Keratinocyte (primary cell): Measurements from ENCODE around the gene PDZD7. TPM values are rescaled to one million over a fixed set of nuclear protein-coding genes. Genes with fewer than 3 reads are reported as not detected.

ENCODE experiments used
- DNase-seq: peaks from one replicate; pipeline ENCODE4 v3.0.0-alpha.2; 2011; ENCODE audit warnings: low read depth, missing footprints, low spot score
- FAIRE-seq: peaks from 2 replicates; lab custom pipeline; 2011; peaks lifted over from hg19 to GRCh38; lab: Jason Lieb, UNC
- H2AFZ ChIP-seq: 2 replicates; pipeline ENCODE4 v1.6.0; 2012; ENCODE audit warnings: low read length, control low read depth, inconsistent platforms; ENCODE audit not compliant: control insufficient read depth
- H3K27ac ChIP-seq: 2 replicates; pipeline ENCODE4 v1.5.1; 2011; ENCODE audit warnings: low read length; ENCODE audit not compliant: control insufficient read depth, insufficient read depth
- H3K27me3 ChIP-seq: 3 replicates; pipeline ENCODE4 v1.6.0; 2011; ENCODE audit warnings: low read length; ENCODE audit not compliant: control insufficient read depth, insufficient read depth; ENCODE audit errors: extremely low read depth
- H3K36me3 ChIP-seq, 2 experiments: 2 replicates in 1 of 2; 3 replicates in 1 of 2; pipeline ENCODE4 v1.5.1; 2011; ENCODE audit warnings: low read length in 2 of 2, mild to moderate bottlenecking in 1 of 2; ENCODE audit not compliant: control insufficient read depth in 2 of 2, insufficient read depth in 2 of 2; ENCODE audit errors: extremely low read depth in 1 of 2
- H3K4me1 ChIP-seq: 3 replicates; pipeline ENCODE4 v1.5.1; 2011; ENCODE audit warnings: low read length; ENCODE audit not compliant: control insufficient read depth, insufficient read depth; ENCODE audit errors: extremely low read depth
- H3K4me2 ChIP-seq: 3 replicates; pipeline ENCODE4 v1.6.0; 2011; ENCODE audit warnings: low read depth, low read length; ENCODE audit not compliant: control insufficient read depth, insufficient read depth; ENCODE audit errors: extremely low read depth
- H3K4me3 ChIP-seq, 3 experiments: fragments of 200-600 bp in 1 of 3; sonication (generic) in 1 of 3; 2 replicates in 2 of 3; 3 replicates in 1 of 3; pipeline ENCODE4 v1.5.1; 2011 to 2016; ENCODE audit warnings: low read length in 3 of 3, mild to moderate bottlenecking in 3 of 3, control low read depth in 2 of 3, inconsistent platforms in 1 of 3, low read depth in 1 of 3, mixed read lengths in 1 of 3, mixed run types in 1 of 3, moderate library complexity in 1 of 3; ENCODE audit not compliant: control insufficient read depth in 2 of 3, insufficient read depth in 2 of 3; ENCODE audit errors: extremely low read depth in 1 of 3
- H3K79me2 ChIP-seq: 2 replicates; pipeline ENCODE4 v1.6.0; 2012; ENCODE audit warnings: low read length; ENCODE audit not compliant: control insufficient read depth, insufficient read depth
- H3K9ac ChIP-seq: 3 replicates; pipeline ENCODE4 v1.6.0; 2011; ENCODE audit warnings: low read length; ENCODE audit not compliant: control insufficient read depth, insufficient read depth; ENCODE audit errors: extremely low read depth
- H3K9me1 ChIP-seq: 3 replicates; pipeline ENCODE4 v1.6.0; 2011; ENCODE audit warnings: low read length; ENCODE audit not compliant: control insufficient read depth, insufficient read depth; ENCODE audit errors: extremely low read depth
- H3K9me3 ChIP-seq: 2 replicates; pipeline ENCODE4 v1.5.1; 2012; ENCODE audit warnings: low read depth, low read length; ENCODE audit not compliant: control insufficient read depth
- H4K20me1 ChIP-seq: 3 replicates; pipeline ENCODE4 v1.6.0; 2011; ENCODE audit warnings: low read length; ENCODE audit not compliant: control insufficient read depth, insufficient read depth; ENCODE audit errors: extremely low read depth
- CTCF ChIP-seq, 3 experiments: IDR thresholded peaks in 1 of 3; conservative IDR thresholded peaks in 1 of 3; optimal IDR thresholded peaks in 1 of 3; 2 replicates in 2 of 3; 3 replicates in 1 of 3; pipeline versions ENCODE3 to v1.5.1; 2011; ENCODE audit warnings: low read length in 3 of 3, mild to moderate bottlenecking in 3 of 3, moderate library complexity in 2 of 3, control low read depth in 1 of 3, inconsistent platforms in 1 of 3; ENCODE audit not compliant: insufficient read depth in 2 of 3; ENCODE audit errors: extremely low read depth in 1 of 3
- EZH2 ChIP-seq: IDR thresholded peaks from one replicate; pipeline ENCODE4 v1.6.1; 2012; ENCODE audit warnings: inconsistent platforms, mild to moderate bottlenecking, low read length, moderate library complexity
- dilution Hi-C: fragments of 300-500 bp; cut with MboI; formaldehyde crosslinking; loops from one replicate; pipeline ENCODE4 v1.7.0; 2020; ENCODE audit warnings: low sequenced_read_pairs; ENCODE audit not compliant: extremely low pct_ligation_motif_present
- polyA plus RNA-seq, 5 experiments: library from polyadenylated mRNA; depleted of rRNA in 3 of 5; stranded (reverse) in 3 of 5; stranded (forward) in 1 of 5; unstranded in 1 of 5; fragments of >200 nt; gene quantifications; 1 replicate in 1 of 5; 2 replicates in 3 of 5; 3 replicates in 1 of 5; pipeline versions ENCODE4 v1.2.1 to v1.2.3, GENCODE V29; 2011 to 2012; ENCODE audit warnings: missing spikeins in 2 of 5, low read depth in 1 of 5, low replicate concordance in 1 of 5

The PDZD7 gene
- polyA plus RNA-seq, 1 donor (not counting 4 experiments of a cell fraction or from before 2014, with no cell fraction given): 0.54 TPM

- FAIRE-seq (no peak), DNase-seq (no peak)
- dilution Hi-C loops: no loop called here
- Histone ChIP-seq H3K79me2 (no peaks in the 10 kb centered on the region), H2AFZ (no peak overlapping the region), H3K4me2 (no peak overlapping the region), H3K9me1 (no peaks in the 10 kb centered on the region), H3K9ac (no peak overlapping the region), H4K20me1 (no peaks in the 10 kb centered on the region), H3K27ac (no peak overlapping the region), H3K36me3 (no peaks in the 10 kb centered on the region), H3K9me3 (no peaks in the 10 kb centered on the region), H3K4me1 (peaks cover 3% of the 10 kb centered on the region), H3K27me3 (peaks cover 45% of the 10 kb centered on the region), H3K4me3 (no peak overlapping the region)
- TF ChIP-seq CTCF (optimal IDR thresholded peaks at IDR 0.05 in 1 of 3, IDR thresholded peaks at IDR 0.05 in 1 of 3, conservative IDR thresholded peaks at IDR 0.05 in 1 of 3; ENCODE audit: extremely low read depth in 1 of 3, insufficient read depth in 2 of 3, low read length in 3 of 3): no peak
- no peak for TF ChIP-seq EZH2
Observed at GRCh38 chr10:101076630-101077029, 45.7 kb upstream of the PDZD7 start.

GRCh38 chr10:101075775-101076174 lies 44.8 kb upstream of the PDZD7 start:
- no peak overlapping the region for H3K27ac ChIP-seq
- no peaks in the 10 kb centered on the region for H3K9me3 ChIP-seq
- no peaks in the 10 kb centered on the region for H3K79me2 ChIP-seq
- dilution Hi-C loops: no loop called here
- DNase-seq (no peak), FAIRE-seq (no peak)
- H3K4me1 ChIP-seq: peaks cover 3% of the 10 kb centered on the region
- no peaks in the 10 kb centered on the region for H4K20me1 ChIP-seq
- H3K36me3 ChIP-seq: no peaks in the 10 kb centered on the region
- H3K4me2 ChIP-seq: no peak overlapping the region
- TF ChIP-seq EZH2: peak; percentile 34
- no peak for TF ChIP-seq CTCF (optimal IDR thresholded peaks at IDR 0.05 in 1 of 3, IDR thresholded peaks at IDR 0.05 in 1 of 3, conservative IDR thresholded peaks at IDR 0.05 in 1 of 3; ENCODE audit: extremely low read depth in 1 of 3, insufficient read depth in 2 of 3, low read length in 3 of 3)
- H2AFZ ChIP-seq: no peak overlapping the region
- no peaks in the 10 kb centered on the region for H3K9me1 ChIP-seq
- H3K27me3 ChIP-seq: peaks cover 45% of the 10 kb centered on the region
- no peak overlapping the region for H3K4me3 ChIP-seq
- no peak overlapping the region for H3K9ac ChIP-seq
